CD4-positive, alpha-beta T cell (primary cell): Measurements from ENCODE around the gene KCNAB1. TPM values are rescaled to one million over a fixed set of nuclear protein-coding genes. Genes with fewer than 3 reads are reported as not detected.

Source experiments
- ATAC-seq: fragments of 200-7000 bp; cut with Tn5 transposase; one replicate; pipeline ENCODE4 v1.10.0; 2022; ENCODE audit warnings: mild to moderate bottlenecking; ENCODE audit not compliant: poor library complexity
- CTCF ChIA-PET: fragments of 350-600 bp; sonication (Branson Sonifier 250); formaldehyde crosslinking; loops from one replicate; lab custom pipeline; 2021; ENCODE audit warnings: antibody characterized with exemption, inconsistent platforms; lab: Charles Lee
- POLR2A ChIA-PET: fragments of 350-600 bp; sonication (Branson Sonifier 250); formaldehyde crosslinking; loops from one replicate; lab custom pipeline; 2021; ENCODE audit warnings: antibody characterized with exemption, inconsistent platforms; lab: Charles Lee
- DNase-seq, 14 experiments: peaks; one replicate each; pipeline ENCODE4 v3.0.0-alpha.2; 2013 to 2020; ENCODE audit warnings: mixed read lengths in 2 of 14
- H3K27ac ChIP-seq, 2 donors: one replicate each; pipeline versions ENCODE4 v1.5.1 to v1.7.0; 2013; ENCODE audit warnings: low read length in 2 of 2, low read depth in 1 of 2, mild to moderate bottlenecking in 1 of 2
- H3K27me3 ChIP-seq, 2 experiments: 1 replicate in 1 of 2; 2 replicates in 1 of 2; pipeline versions ENCODE4 v1.6.1 to v1.7.0; 2013; ENCODE audit warnings: low read length in 2 of 2, control low read depth in 1 of 2, mild to moderate bottlenecking in 1 of 2, moderate library complexity in 1 of 2; ENCODE audit not compliant: insufficient read depth in 2 of 2, control insufficient read depth in 1 of 2
- H3K36me3 ChIP-seq: one replicate; pipeline ENCODE4 v1.6.1; 2013; ENCODE audit warnings: low read length, control low read depth; ENCODE audit not compliant: insufficient read depth
- H3K4me1 ChIP-seq: one replicate; pipeline ENCODE4 v1.6.1; 2013; ENCODE audit warnings: low read length, control low read depth; ENCODE audit not compliant: insufficient read depth
- H3K4me3 ChIP-seq: one replicate; pipeline ENCODE4 v1.5.1; 2013; ENCODE audit warnings: mild to moderate bottlenecking, low read length, moderate library complexity
- H3K9me3 ChIP-seq, 2 experiments: 1 replicate in 1 of 2; 2 replicates in 1 of 2; pipeline versions ENCODE4 v1.6.1 to v1.7.0; 2013; ENCODE audit warnings: low read length in 2 of 2, mild to moderate bottlenecking in 2 of 2, control low read depth in 1 of 2, moderate library complexity in 1 of 2; ENCODE audit not compliant: control insufficient read depth in 1 of 2, insufficient read depth in 1 of 2
- H3K27ac Mint-ChIP-seq: one replicate; pipeline ENCODE4 v1.8.0; 2020; ENCODE audit warnings: mixed read lengths
- H3K27me3 Mint-ChIP-seq: one replicate; pipeline ENCODE4 v1.8.0; 2021; ENCODE audit warnings: mixed read lengths
- H3K36me3 Mint-ChIP-seq: one replicate; pipeline ENCODE4 v1.8.0; 2021; ENCODE audit warnings: low read depth, mixed read lengths
- H3K4me1 Mint-ChIP-seq: one replicate; pipeline ENCODE4 v1.8.0; 2021; ENCODE audit warnings: low read depth, mixed read lengths
- H3K4me3 Mint-ChIP-seq: one replicate; pipeline ENCODE4 v1.8.0; 2020; ENCODE audit warnings: mild to moderate bottlenecking, mixed read lengths
- H3K9me3 Mint-ChIP-seq: one replicate; pipeline ENCODE4 v1.8.0; 2020; ENCODE audit warnings: mixed read lengths
- intact Hi-C, 2 experiments: fragments of 100-400 bp; cut with DNase I in 1 of 2; cut with micrococcal nuclease in 1 of 2; formaldehyde crosslinking; loops; one replicate each; pipeline versions ENCODE4 v1.15.1 to v1.9.0; 2023 to 2025; cut with DNase I, micrococcal nuclease
- total RNA-seq, 174 experiments: library from RNA in 2 of 174; stranded (reverse) in 2 of 174; gene quantifications; one replicate each; pipeline ENCODE4 v1.2.3 and lab custom pipeline; 2021 to 2026
- TF ChIP-seq, protein P1 (sequence below): fragments of 200-600 bp; IDR thresholded peaks from one replicate; pipeline ENCODE4 v1.8.0; 2022; ENCODE audit warnings: antibody characterized with exemption, mild to moderate bottlenecking

KCNAB1 gene
- total RNA-seq, 2 experiments from 2014 or later: 0.14 TPM; not detected in 1

- ChIA-PET CTCF (no interaction called here), POLR2A (no interaction called here)
- Mint-ChIP-seq H3K4me1 (no peaks in the 10 kb centered on the region), H3K9me3 (no peaks in the 10 kb centered on the region), H3K27ac (no peak overlapping the region), H3K36me3 (no peaks in the 10 kb centered on the region), H3K4me3 (no peak overlapping the region), H3K27me3 (peaks cover 10% of the 10 kb centered on the region)
- DNase-seq (no peak), ATAC-seq (no peak)
- no peaks in the 10 kb centered on the region for H3K36me3 ChIP-seq
- no peaks in the 10 kb centered on the region for H3K9me3 ChIP-seq
- H3K4me3 ChIP-seq: no peak overlapping the region
- no peaks in the 10 kb centered on the region for H3K27me3 ChIP-seq
- TF ChIP-seq, protein P1, sequence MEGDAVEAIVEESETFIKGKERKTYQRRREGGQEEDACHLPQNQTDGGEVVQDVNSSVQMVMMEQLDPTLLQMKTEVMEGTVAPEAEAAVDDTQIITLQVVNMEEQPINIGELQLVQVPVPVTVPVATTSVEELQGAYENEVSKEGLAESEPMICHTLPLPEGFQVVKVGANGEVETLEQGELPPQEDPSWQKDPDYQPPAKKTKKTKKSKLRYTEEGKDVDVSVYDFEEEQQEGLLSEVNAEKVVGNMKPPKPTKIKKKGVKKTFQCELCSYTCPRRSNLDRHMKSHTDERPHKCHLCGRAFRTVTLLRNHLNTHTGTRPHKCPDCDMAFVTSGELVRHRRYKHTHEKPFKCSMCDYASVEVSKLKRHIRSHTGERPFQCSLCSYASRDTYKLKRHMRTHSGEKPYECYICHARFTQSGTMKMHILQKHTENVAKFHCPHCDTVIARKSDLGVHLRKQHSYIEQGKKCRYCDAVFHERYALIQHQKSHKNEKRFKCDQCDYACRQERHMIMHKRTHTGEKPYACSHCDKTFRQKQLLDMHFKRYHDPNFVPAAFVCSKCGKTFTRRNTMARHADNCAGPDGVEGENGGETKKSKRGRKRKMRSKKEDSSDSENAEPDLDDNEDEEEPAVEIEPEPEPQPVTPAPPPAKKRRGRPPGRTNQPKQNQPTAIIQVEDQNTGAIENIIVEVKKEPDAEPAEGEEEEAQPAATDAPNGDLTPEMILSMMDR: no peak
- no peaks in the 10 kb centered on the region for H3K4me1 ChIP-seq
- no peak overlapping the region for H3K27ac ChIP-seq
- intact Hi-C loops: no loop called here
Measured at GRCh38 chr3:156307704-156308103, 187.3 kb downstream of the KCNAB1 start.

DNA sequence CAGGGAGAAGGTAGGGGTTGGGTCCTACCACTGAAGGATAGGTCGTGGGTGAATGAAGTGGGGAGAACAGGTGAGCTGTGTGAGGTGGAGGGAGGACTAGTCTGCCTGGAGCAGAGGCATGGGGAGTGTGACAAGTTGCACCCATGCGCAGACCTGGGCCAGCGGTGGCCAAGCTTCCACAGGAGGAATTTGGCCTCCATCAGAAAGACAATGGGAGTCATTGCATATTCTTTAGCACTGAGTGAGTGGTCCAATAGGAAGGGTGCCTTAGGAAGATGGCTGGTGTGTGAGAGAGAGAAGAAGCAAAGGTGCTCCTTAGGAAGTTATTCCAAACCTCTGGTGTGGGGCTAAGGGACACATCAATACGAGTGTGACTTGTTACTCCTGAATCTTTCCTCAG lies 191.1 kb downstream of the KCNAB1 start:
- no peak overlapping the region for H3K4me3 ChIP-seq
- Mint-ChIP-seq H3K9me3 (no peaks in the 10 kb centered on the region), H3K4me1 (no peaks in the 10 kb centered on the region), H3K27ac (no peak overlapping the region), H3K4me3 (no peak overlapping the region), H3K36me3 (no peaks in the 10 kb centered on the region), H3K27me3 (peaks cover 19% of the 10 kb centered on the region)
- H3K4me1 ChIP-seq: no peaks in the 10 kb centered on the region
- H3K36me3 ChIP-seq: no peaks in the 10 kb centered on the region
- no peak for DNase-seq
- intact Hi-C loops: no loop called here
- H3K27ac ChIP-seq: no peak overlapping the region
- TF ChIP-seq, protein P1: no peak
- H3K9me3 ChIP-seq: no peaks in the 10 kb centered on the region
- no peak for ATAC-seq
- POLR2A ChIA-PET: no interaction called here
- H3K27me3 ChIP-seq: no peaks in the 10 kb centered on the region
- CTCF ChIA-PET: no interaction called here

GRCh38 chr3:156311930-156312329 lies 191.6 kb downstream of the KCNAB1 start:
- CTCF ChIA-PET: no interaction called here
- POLR2A ChIA-PET: no interaction called here
- intact Hi-C loops: no loop called here
- no peaks in the 10 kb centered on the region for H3K4me1 Mint-ChIP-seq
- no peak overlapping the region for H3K27ac Mint-ChIP-seq
- no peak overlapping the region for H3K4me3 Mint-ChIP-seq
- H3K36me3 Mint-ChIP-seq: no peaks in the 10 kb centered on the region
- no peak for ATAC-seq
- Histone ChIP-seq H3K4me3 (no peak overlapping the region), H3K27me3 (no peaks in the 10 kb centered on the region), H3K27ac (no peak overlapping the region), H3K9me3 (no peaks in the 10 kb centered on the region), H3K4me1 (no peaks in the 10 kb centered on the region), H3K36me3 (no peaks in the 10 kb centered on the region)
- TF ChIP-seq, protein P1: no peak
- H3K9me3 Mint-ChIP-seq: no peaks in the 10 kb centered on the region
- no peak for DNase-seq
- H3K27me3 Mint-ChIP-seq: peaks cover 19% of the 10 kb centered on the region
